ENCODE results near the gene AIFM2. TPM values are rescaled to one million over a fixed set of nuclear protein-coding genes. Genes with fewer than 3 reads are reported as not detected.
A peak's percentile ranks its signal among the peaks of the same experiment; 100 is the strongest.

AIFM2 gene
- 7.2 and 14.4 TPM in 2 replicates for total RNA-seq (2011; cell fraction: chromatin; rRNA removed; ENCODE audit: low replicate concordance)
- 8.3 and 9.7 TPM in 2 replicates for total RNA-seq (2011; cell fraction: nucleolus; rRNA removed)
- 8.2 and 9.4 TPM in 2 replicates for total RNA-seq (2011; cell fraction: nucleoplasm; rRNA removed)
- total RNA-seq (2014; rRNA removed) (9.2 and 10.5 TPM in 2 replicates), total RNA-seq (2014; rRNA removed; fragmentation: Illumina TruSeq; extraction: Trizol) (3.9 and 5.3 TPM in 2 replicates), total RNA-seq (2015; rRNA removed; fragmentation: Illumina TruSeq; extraction: Trizol) (7.6 and 7.8 TPM in 2 replicates), total RNA-seq (2021) (11.4 and 13.1 TPM in 2 replicates), polyA plus RNA-seq (2011; rRNA removed) (8.0 and 9.9 TPM in 2 replicates), polyA plus RNA-seq (2014; fragmentation: Illumina TruSeq; extraction: Trizol) (9.3 and 12.1 TPM in 2 replicates), polyA plus RNA-seq (2014; fragmentation: Nextera tagmentation; extraction: Ambion mirVana) (1 to 10 TPM; 2.7 to 4.9 TPM), polyA plus RNA-seq (2014; rRNA removed) (13.9 and 14.1 TPM in 2 replicates), polyA minus RNA-seq (2011; rRNA and poly(A)+ RNA removed) (3.8 and 7.3 TPM in 2 replicates), Bru-seq, nascent RNA (percentile 60 among the genes with signal in this experiment), BruChase-seq, experiment 1, labeled RNA remaining after a 2-hour chase (percentile 60 among the genes with signal in this experiment), BruChase-seq, experiment 2, labeled RNA remaining after a 6-hour chase (percentile 59 among the genes with signal in this experiment)
- polyA plus RNA-seq (2011; cell fraction: cytosol; rRNA removed): 9.2 and 13.0 TPM in 2 replicates
- polyA plus RNA-seq (2011; cell fraction: nucleus; rRNA removed): 7.5 and 12.1 TPM in 2 replicates
- 11.0 and 11.6 TPM in 2 replicates for polyA plus RNA-seq (2012)
- 6.6 and 7.1 TPM in 2 replicates for polyA minus RNA-seq (2011; cell fraction: cytosol; rRNA and poly(A)+ RNA removed)
- 2.7 and 3.1 TPM in 2 replicates for polyA minus RNA-seq (2011; cell fraction: nucleus; rRNA and poly(A)+ RNA removed)
- long read RNA-seq, experiment 1, transcript AIFM2-204 (9 exons, 3,247 nt): minor isoform, 15 of 123 reads
- long read RNA-seq, experiment 1, transcript AIFM2-201 (9 exons, 3,243 nt): major isoform, 45 of 123 reads
- long read RNA-seq, experiment 1, partial matches to known transcripts: 20 of 123 reads
- long read RNA-seq, experiment 1, other reads (novel, unspliced or antisense): 43 of 123 reads
- long read RNA-seq, experiment 2, transcript AIFM2-204 (9 exons, 3,247 nt): minor isoform, 7 of 52 reads
- long read RNA-seq, experiment 2, transcript AIFM2-201 (9 exons, 3,243 nt): major isoform, 25 of 52 reads
- long read RNA-seq, experiment 2, partial matches to known transcripts: 7 of 52 reads
- long read RNA-seq, experiment 2, other reads (novel, unspliced or antisense): 13 of 52 reads
- long read RNA-seq, experiment 3, transcript AIFM2-201 (9 exons, 3,243 nt): major isoform, 19 of 31 reads
- long read RNA-seq, experiment 3, transcript AIFM2-204 (9 exons, 3,247 nt): minor isoform, 6 of 31 reads
- long read RNA-seq, experiment 3, partial matches to known transcripts: 0 of 31 reads
- long read RNA-seq, experiment 3, other reads (novel, unspliced or antisense): 6 of 31 reads

GRCh38 chr10:70132098-70133029 lies at the start of gene AIFM2:
TSS of gene AIFM2 (minus strand) at chr10:70132825. CDS start at chr10:70124084, 8,741 bp downstream.
- no peak for FAIRE-seq
- H4K20me1 ChIP-seq (replicated peaks; ENCODE audit: control insufficient read depth, insufficient read depth, low read length): no peaks in the 10 kb centered on the region
- no peaks in the 10 kb centered on the region for H3K9me1 ChIP-seq (ENCODE audit: control insufficient read depth, insufficient read depth, low read length)
- peaks cover 23% of the 10 kb centered on the region for H3K79me2 ChIP-seq (ENCODE audit: control insufficient read depth, insufficient read depth, low read length)
- ATAC-seq: peak; percentile 84
- H3K9me3 ChIP-seq (replicated peaks; ENCODE audit: control insufficient read depth, insufficient read depth, low read depth, low read length): peaks cover 6% of the 10 kb centered on the region; the same call in 1 of the 2 replicates
- peak; percentile 85 to 90 (median 88) for DNase-seq (ENCODE audit: extremely low read depth in 1 of 4, low spot score in 3 of 4)
- no peaks in the 10 kb centered on the region for H3K27me3 ChIP-seq (ENCODE audit: control insufficient read depth in 2 of 2, insufficient read depth in 2 of 2, low read length in 2 of 2)
- peaks cover 8 to 25% of the 10 kb centered on the region in 2 experiments; a peak in 4 of 5 replicates for H3K4me1 ChIP-seq (replicated peaks in 1 of 2; ENCODE audit: control insufficient read depth in 2 of 2, insufficient read depth in 2 of 2, low read length in 2 of 2)
- H3K36me3 ChIP-seq (ENCODE audit: control insufficient read depth, insufficient read depth, low read length): peaks cover 2% of the 10 kb centered on the region; the same call in 1 of the 3 replicates
- POLR2A ChIA-PET: interaction anchor here (1.0 kb wide), 1 partner anchor 18 kb away, joined by 3 read pairs; no protein-coding TSS in a partner anchor
- in situ Hi-C loops (cut with MboI): no loop called here
- CTCF ChIA-PET (ENCODE audit: low intra/inter-chr PET ratio): no interaction called here
- peak within 1 kb of the TSS; percentile 79 for H3K4me2 ChIP-seq (ENCODE audit: insufficient read depth, low read length)
- peak within 1 kb of the TSS; percentile 53 to 93 for H3K9ac ChIP-seq (ENCODE audit: insufficient read depth in 1 of 2, low read depth in 2 of 2, low read length in 2 of 2)
- intact Hi-C loops (cut with micrococcal nuclease): no loop called here
- 29% methylated on average over 64 of the region's 80 CpGs for WGBS (ENCODE audit: insufficient coverage, low coverage, missing lambda C conversion rate)
- H3K4me3 ChIP-seq: peak within 1 kb of the TSS; percentile 35
- peak within 1 kb of the TSS; percentile 75 for H3K27ac ChIP-seq (ENCODE audit: extremely low read depth, low read depth, low read length)
- BruUV-seq (replicated peaks): TSS peak; percentile 53
- peak within 1 kb of the TSS; percentile 64 for H2AFZ ChIP-seq (ENCODE audit: low read depth, low read length)
- peak; percentile 19; the same call in 1 of the 2 replicates for TF ChIP-seq JUND (IDR thresholded peaks at IDR 0.05; ENCODE audit: borderline replicate concordance, low read depth, low read length)
- no peak; the same call in 2 of the 3 replicates for TF ChIP-seq JUND (tag; IDR thresholded peaks at IDR 0.05; ENCODE audit: borderline replicate concordance, low read depth, low read length)
- no peak for TF ChIP-seq HMG20B (CRISPR knock-in tag; IDR thresholded peaks at IDR 0.05)
- TF ChIP-seq NR1H2 (CRISPR knock-in tag; IDR thresholded peaks at IDR 0.05): no peak
- TF ChIP-seq NFE2L1 (tag; IDR thresholded peaks at IDR 0.05; ENCODE audit: borderline replicate concordance, low read depth): no peak
- no peak for TF ChIP-seq PRPF4 (IDR thresholded peaks at IDR 0.05; ENCODE audit: insufficient read depth, low read depth, low read length, poor library complexity, severe bottlenecking)
- peak in 1 of 2 experiments; percentile 34; a peak in 1 of 4 replicates for TF ChIP-seq SIN3A (IDR thresholded peaks at IDR 0.05; ENCODE audit: borderline replicate concordance in 2 of 2, control insufficient read depth in 1 of 2, low read depth in 2 of 2, low read length in 2 of 2)
- TF ChIP-seq ZEB2 (IDR thresholded peaks at IDR 0.05): 0 out of 2 replicates have a peak, but pooled peaks have one; percentile 27
- TF ChIP-seq CBX2 (IDR thresholded peaks at IDR 0.05; ENCODE audit: insufficient read depth, low read length, poor library complexity, severe bottlenecking): no peak
- TF ChIP-seq SIN3B (IDR thresholded peaks at IDR 0.05; ENCODE audit: low read depth): 0 out of 2 replicates have a peak, but pooled peaks have one; percentile 28
- peak; percentile 85 for TF ChIP-seq NR2C1 (IDR thresholded peaks at IDR 0.05)
- TF ChIP-seq NR2C1 (tag; IDR thresholded peaks at IDR 0.05): peak; percentile 90
- TF ChIP-seq E2F6 (IDR thresholded peaks at IDR 0.05; ENCODE audit: borderline replicate concordance in 1 of 2, extremely low read depth in 1 of 2, insufficient read depth in 1 of 2, insufficient read length in 1 of 2, low read depth in 1 of 2, low read length in 1 of 2, poor library complexity in 1 of 2, severe bottlenecking in 1 of 2): peak; percentile 65 to 85
